Measurements from ENCODE around the gene DMRT2. TPM values are rescaled to one million over a fixed set of nuclear protein-coding genes. Genes with fewer than 3 reads are reported as not detected.

Gene DMRT2
- total and polyA plus RNA-seq, 12 donors: 0.03 to 0.30 (median 0.23) TPM; not detected in 5

DNA sequence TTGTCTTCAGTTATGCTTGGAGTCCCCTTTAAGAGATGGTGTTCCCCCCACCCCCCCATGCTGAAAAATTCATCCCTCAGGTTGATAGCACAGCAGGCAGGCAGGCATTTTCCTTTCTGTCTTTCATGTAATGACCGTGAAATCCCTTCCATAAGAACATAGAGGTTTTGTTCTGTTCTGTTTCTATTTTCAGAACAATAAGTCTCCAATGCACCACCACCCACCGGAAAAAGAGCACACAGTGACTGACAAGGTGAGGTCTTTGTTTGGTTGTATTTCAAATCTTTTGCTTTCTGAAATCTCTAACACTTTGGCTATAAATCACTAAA, 52.4 kb downstream of the DMRT2 start:
- Histone ChIP-seq H3K4me3 (no peak overlapping the region), H3K27ac (no peak overlapping the region), H3K4me1 (no peaks in the 10 kb centered on the region), H3K36me3 (no peaks in the 10 kb centered on the region), H3K9me3 (peaks cover 0 to 25% (median 2%) of the 10 kb centered on the region in 11 donors), H3K27me3 (peaks cover 0 to 14% (median 0%) of the 10 kb centered on the region in 7 donors)
- ATAC-seq: no peak
- TF ChIP-seq, protein P1, sequence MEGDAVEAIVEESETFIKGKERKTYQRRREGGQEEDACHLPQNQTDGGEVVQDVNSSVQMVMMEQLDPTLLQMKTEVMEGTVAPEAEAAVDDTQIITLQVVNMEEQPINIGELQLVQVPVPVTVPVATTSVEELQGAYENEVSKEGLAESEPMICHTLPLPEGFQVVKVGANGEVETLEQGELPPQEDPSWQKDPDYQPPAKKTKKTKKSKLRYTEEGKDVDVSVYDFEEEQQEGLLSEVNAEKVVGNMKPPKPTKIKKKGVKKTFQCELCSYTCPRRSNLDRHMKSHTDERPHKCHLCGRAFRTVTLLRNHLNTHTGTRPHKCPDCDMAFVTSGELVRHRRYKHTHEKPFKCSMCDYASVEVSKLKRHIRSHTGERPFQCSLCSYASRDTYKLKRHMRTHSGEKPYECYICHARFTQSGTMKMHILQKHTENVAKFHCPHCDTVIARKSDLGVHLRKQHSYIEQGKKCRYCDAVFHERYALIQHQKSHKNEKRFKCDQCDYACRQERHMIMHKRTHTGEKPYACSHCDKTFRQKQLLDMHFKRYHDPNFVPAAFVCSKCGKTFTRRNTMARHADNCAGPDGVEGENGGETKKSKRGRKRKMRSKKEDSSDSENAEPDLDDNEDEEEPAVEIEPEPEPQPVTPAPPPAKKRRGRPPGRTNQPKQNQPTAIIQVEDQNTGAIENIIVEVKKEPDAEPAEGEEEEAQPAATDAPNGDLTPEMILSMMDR (IDR thresholded peaks at IDR 0.05): no peak
- intact Hi-C loops (cut with DNase I): loop anchor here in 3 of 10 donors (5.0 kb wide), 4 partner anchors 100 to 505 kb away; no protein-coding TSS in a partner anchor
- DNase-seq: no peak
- WGBS, 2 donors: 40 to 55% methylated on average over 2 of the region's 2 CpGs

Other genes with a start within 250 kb of the DMRT2 start
- gene DMRT1, start 208.7 kb upstream of the DMRT2 start, total RNA-seq: not detected
- gene DMRT1, start 208.7 kb upstream of the DMRT2 start, polyA plus RNA-seq: not detected
- not detected for gene DMRT3, start 73.7 kb upstream of the DMRT2 start, total RNA-seq
- not detected for gene DMRT3, start 73.7 kb upstream of the DMRT2 start, polyA plus RNA-seq